Activated CD4-positive, alpha-beta T cell treated with anti-CD3 and anti-CD28 coated beads, Interleukin-2, amount 10 ng/mL, durations not matched to agents 24 days and 14 days (primary cell): ENCODE measurements around the gene PAQR6. TPM values are rescaled to one million over a fixed set of nuclear protein-coding genes. Genes with fewer than 3 reads are reported as not detected.

ENCODE experiments used
- total RNA-seq: library from RNA; stranded (reverse); gene quantifications from 2 replicates; pipeline ENCODE4 v1.2.3, GENCODE V29; 2022

Gene PAQR6
- total RNA-seq, 1 donor from 2014 or later = 4.2 TPM

Other genes starting within 250 kb of the PAQR6 start
- 175 and 176 TPM in 2 replicates for gene SSR2, start 227.1 kb downstream of the PAQR6 start, total RNA-seq
- gene UBQLN4, start 194.3 kb downstream of the PAQR6 start, total RNA-seq = 64.3 and 65.0 TPM in 2 replicates
- gene LAMTOR2, start 193.3 kb downstream of the PAQR6 start, total RNA-seq = 69.9 and 73.0 TPM in 2 replicates
- not detected in 2 replicates for gene RAB25, start 186.9 kb downstream of the PAQR6 start, total RNA-seq
- gene MEX3A, start 165.6 kb downstream of the PAQR6 start, total RNA-seq = 0.24 and 0.84 TPM in 2 replicates
- 105 and 110 TPM in 2 replicates for gene LMNA, start 133.3 kb downstream of the PAQR6 start, total RNA-seq
- 12.1 and 12.7 TPM in 2 replicates for gene SEMA4A, start 94.5 kb downstream of the PAQR6 start, total RNA-seq
- gene SLC25A44, start 54.0 kb downstream of the PAQR6 start, total RNA-seq = 61.0 and 67.9 TPM in 2 replicates
- 107 and 113 TPM in 2 replicates for gene PMF1, start 35.0 kb downstream of the PAQR6 start, total RNA-seq
- 1.9 and 2.3 TPM in 2 replicates for gene BGLAP, start 5.9 kb downstream of the PAQR6 start, total RNA-seq
- gene SMG5, start 34.8 kb upstream of the PAQR6 start, total RNA-seq = 93.8 and 95.8 TPM in 2 replicates
- 8.6 and 9.3 TPM in 2 replicates for gene TMEM79, start 36.3 kb upstream of the PAQR6 start, total RNA-seq
- 15.7 and 16.9 TPM in 2 replicates for gene GLMP, start 47.6 kb upstream of the PAQR6 start, total RNA-seq
- gene VHLL, start 51.3 kb upstream of the PAQR6 start, total RNA-seq = 0.54 and 1.0 TPM in 2 replicates
- gene CCT3, start 90.2 kb upstream of the PAQR6 start, total RNA-seq = 623 TPM in 2 replicates
- 0.47 and 0.82 TPM in 2 replicates for gene TSACC, start 90.5 kb upstream of the PAQR6 start, total RNA-seq
- not detected in 2 replicates for gene RHBG, start 121.2 kb upstream of the PAQR6 start, total RNA-seq